GM12864 (cell line): Measurements from ENCODE around the gene CTSD.

Experiments used
- DNase-seq: peaks from one replicate; pipeline ENCODE4 v3.0.0-alpha.2; 2011; ENCODE audit warnings: low read depth
- H3K4me3 ChIP-seq: 2 replicates; pipeline ENCODE4 v1.5.1; 2011; ENCODE audit warnings: mild to moderate bottlenecking, low read depth, low read length, control low read depth
- CTCF ChIP-seq: IDR thresholded peaks from 2 replicates; pipeline ENCODE4 v1.5.1; 2011; ENCODE audit warnings: low read depth, mild to moderate bottlenecking, moderate library complexity, low read length, control low read depth, inconsistent platforms; ENCODE audit errors: missing control alignments

CTSD gene

GRCh38 chr11:1751999-1752906 lies 11.5 kb downstream of the CTSD start:
- DNase-seq: no peak
- TF ChIP-seq CTCF: no peak

GRCh38 chr11:1751531-1751921 lies 12.2 kb downstream of the CTSD start:
- TF ChIP-seq CTCF: no peak
- DNase-seq: no peak
- no peak overlapping the region for H3K4me3 ChIP-seq

More at GRCh38 chr11:1751999-1752906, 11.5 kb downstream of the CTSD start:
- H3K4me3 ChIP-seq: no peak overlapping the region

- TF ChIP-seq CTCF: no peak
- DNase-seq: no peak
These were observed 12.7 kb downstream of the CTSD start for GRCh38 chr11:1750840-1751530.

GRCh38 chr11:1750481-1750839 lies 13.3 kb downstream of the CTSD start, which contains the start of gene IFITM10:
IFITM10 (minus strand) TSS chr11:1750595; CDS start chr11:1750442, 153 bp downstream.
- no peak for TF ChIP-seq CTCF
- no peak within 1 kb of the TSS for H3K4me3 ChIP-seq
- DNase-seq: no peak

More at GRCh38 chr11:1750840-1751530, 12.7 kb downstream of the CTSD start:
- H3K4me3 ChIP-seq: no peak overlapping the region

- TF ChIP-seq CTCF: no peak
- H3K4me3 ChIP-seq: no peak overlapping the region
- no peak for DNase-seq
These were observed 14.1 kb downstream of the CTSD start for GRCh38 chr11:1749395-1750351.

GRCh38 chr11:1748636-1749394 lies 14.9 kb downstream of the CTSD start:
- DNase-seq: no peak
- no peak for TF ChIP-seq CTCF
- no peak overlapping the region for H3K4me3 ChIP-seq
